Stimulated activated effector memory CD8-positive, alpha-beta T cell treated with anti-CD3 and anti-CD28 coated beads, Interleukin-12 subunit alpha, Interleukin-12 subunit beta, amount 100 ng/mL, for 72 hours (primary cell): ENCODE results near the gene SYNGR3.
"Not testable (repeated sequence)": the region's sequence is repeated elsewhere in the genome, so short reads cannot be mapped to it uniquely, and the experiment has no call there.

Experiments used
- ATAC-seq: fragments of 150-1000 bp; cut with Tn5 transposase; 2 replicates; pipeline ENCODE4 v1.10.0; 2021
- DNase-seq, 2 donors: peaks; one replicate each; pipeline ENCODE4 v3.0.0; 2021 to 2022; ENCODE audit warnings: low spot score in 2 of 2
- H3K27ac Mint-ChIP-seq: one replicate; pipeline ENCODE4 v1.8.0; 2022; ENCODE audit warnings: mild to moderate bottlenecking, mixed read lengths
- H3K36me3 Mint-ChIP-seq: one replicate; pipeline ENCODE4 v1.8.0; 2022; ENCODE audit warnings: mild to moderate bottlenecking, mixed read lengths
- H3K4me1 Mint-ChIP-seq: one replicate; pipeline ENCODE4 v1.8.0; 2022; ENCODE audit warnings: mixed read lengths
- H3K4me3 Mint-ChIP-seq: one replicate; pipeline ENCODE4 v1.8.0; 2022; ENCODE audit warnings: mild to moderate bottlenecking, mixed read lengths
- H3K9me3 Mint-ChIP-seq: one replicate; pipeline ENCODE4 v1.8.0; 2022; ENCODE audit warnings: mixed read lengths

The SYNGR3 gene

GRCh38 chr16:2005646-2006045, 15.9 kb downstream of the SYNGR3 start:
- H3K27ac Mint-ChIP-seq = peak overlapping the region; percentile 93
- H3K4me1 Mint-ChIP-seq = peaks cover 50% of the 10 kb centered on the region
- H3K9me3 Mint-ChIP-seq = no peaks in the 10 kb centered on the region
- DNase-seq (no peak), ATAC-seq (no peak)
- peak overlapping the region; percentile 87 for H3K4me3 Mint-ChIP-seq
- H3K36me3 Mint-ChIP-seq = peaks cover 61% of the 10 kb centered on the region

- Mint-ChIP-seq H3K27ac (peak overlapping the region; percentile 93), H3K36me3 (peaks cover 54% of the 10 kb centered on the region), H3K9me3 (no peaks in the 10 kb centered on the region), H3K4me3 (peak overlapping the region; percentile 87), H3K4me1 (peaks cover 50% of the 10 kb centered on the region)
- DNase-seq = no peak
- ATAC-seq = no peak
These were observed 16.5 kb downstream of the SYNGR3 start for GRCh38 chr16:2006317-2006716.

- ATAC-seq = no peak
- peak overlapping the region; percentile 87 for H3K4me3 Mint-ChIP-seq
- H3K36me3 Mint-ChIP-seq = peaks cover 48% of the 10 kb centered on the region
- peak overlapping the region; percentile 93 for H3K27ac Mint-ChIP-seq
- H3K9me3 Mint-ChIP-seq = no peaks in the 10 kb centered on the region
- DNase-seq = no peak
- peaks cover 50% of the 10 kb centered on the region for H3K4me1 Mint-ChIP-seq
These were observed 17.5 kb downstream of the SYNGR3 start for GRCh38 chr16:2007081-2007836.

GRCh38 chr16:2008009-2008526, 18.3 kb downstream of the SYNGR3 start:
- Mint-ChIP-seq H3K4me1 (peaks cover 50% of the 10 kb centered on the region), H3K36me3 (peaks cover 39% of the 10 kb centered on the region), H3K27ac (peak overlapping the region; percentile 93), H3K4me3 (peak overlapping the region; percentile 87), H3K9me3 (no peaks in the 10 kb centered on the region)
- no peak for ATAC-seq
- no peak for DNase-seq

GRCh38 chr16:2008631-2009163, 18.9 kb downstream of the SYNGR3 start:
- H3K4me3 Mint-ChIP-seq = peak overlapping the region; percentile 87
- H3K27ac Mint-ChIP-seq = peak overlapping the region; percentile 93
- no peaks in the 10 kb centered on the region for H3K9me3 Mint-ChIP-seq
- ATAC-seq = peak; percentile 3
- DNase-seq = no peak
- H3K36me3 Mint-ChIP-seq = peaks cover 33% of the 10 kb centered on the region
- H3K4me1 Mint-ChIP-seq = peaks cover 50% of the 10 kb centered on the region

GRCh38 chr16:2009164-2009711, 19.5 kb downstream of the SYNGR3 start:
- Mint-ChIP-seq H3K4me3 (peak overlapping the region; percentile 87), H3K4me1 (peaks cover 46% of the 10 kb centered on the region), H3K9me3 (no peaks in the 10 kb centered on the region), H3K36me3 (peaks cover 33% of the 10 kb centered on the region), H3K27ac (peak overlapping the region; percentile 93)
- ATAC-seq (peak; percentile 58), DNase-seq (no peak)

- Mint-ChIP-seq H3K4me1 (peaks cover 39% of the 10 kb centered on the region), H3K9me3 (no peaks in the 10 kb centered on the region), H3K27ac (peak within 1 kb of the TSS; percentile 93), H3K4me3 (peak within 1 kb of the TSS; percentile 87), H3K36me3 (peaks cover 31% of the 10 kb centered on the region)
- ATAC-seq = peak; percentile 97
- peak; percentile 72 to 83 for DNase-seq
These were observed 20.2 kb downstream of the SYNGR3 start, which contains the start of gene ZNF598 for GRCh38 chr16:2009791-2010510. Gene ZNF598 (minus strand): TSS chr16:2009821.

GRCh38 chr16:2011726-2012125, 22.0 kb downstream of the SYNGR3 start:
- not testable (repeated sequence) for H3K27ac Mint-ChIP-seq, H3K4me3 Mint-ChIP-seq, H3K9me3 Mint-ChIP-seq, DNase-seq, ATAC-seq
- H3K36me3 Mint-ChIP-seq = peaks cover 27% of the 10 kb centered on the region
- H3K4me1 Mint-ChIP-seq = peaks cover 23% of the 10 kb centered on the region

GRCh38 chr16:2013527-2013926, 23.8 kb downstream of the SYNGR3 start:
- Mint-ChIP-seq H3K36me3 (peaks cover 11% of the 10 kb centered on the region), H3K4me1 (peaks cover 5% of the 10 kb centered on the region), H3K27ac (no peak overlapping the region), H3K9me3 (no peaks in the 10 kb centered on the region), H3K4me3 (no peak overlapping the region)
- ATAC-seq (no peak), DNase-seq (no peak)

- no peak for DNase-seq
- Mint-ChIP-seq H3K36me3 (peaks cover 1% of the 10 kb centered on the region), H3K27ac (no peak overlapping the region), H3K4me1 (no peaks in the 10 kb centered on the region), H3K4me3 (no peak overlapping the region), H3K9me3 (no peaks in the 10 kb centered on the region)
- ATAC-seq = no peak
These were observed 25.6 kb downstream of the SYNGR3 start for GRCh38 chr16:2015117-2015946.

GRCh38 chr16:2015947-2016208, 26.1 kb downstream of the SYNGR3 start:
- DNase-seq (no peak), ATAC-seq (no peak)
- Mint-ChIP-seq H3K4me1 (peaks cover 5% of the 10 kb centered on the region), H3K27ac (no peak overlapping the region), H3K9me3 (no peaks in the 10 kb centered on the region), H3K4me3 (no peak overlapping the region), H3K36me3 (no peaks in the 10 kb centered on the region)

- no peak overlapping the region for H3K27ac Mint-ChIP-seq
- peak in 1 of 2 donors; percentile 74 for DNase-seq
- peaks cover 6% of the 10 kb centered on the region for H3K4me1 Mint-ChIP-seq
- no peak overlapping the region for H3K4me3 Mint-ChIP-seq
- no peaks in the 10 kb centered on the region for H3K9me3 Mint-ChIP-seq
- ATAC-seq = peak; percentile 39
- H3K36me3 Mint-ChIP-seq = no peaks in the 10 kb centered on the region
These were observed 26.7 kb downstream of the SYNGR3 start for GRCh38 chr16:2016407-2016922.

- H3K36me3 Mint-ChIP-seq = no peaks in the 10 kb centered on the region
- DNase-seq (no peak), ATAC-seq (no peak)
- H3K4me1 Mint-ChIP-seq = peaks cover 19% of the 10 kb centered on the region
- peak within 1 kb of the TSS; percentile 33 for H3K4me3 Mint-ChIP-seq
- no peak within 1 kb of the TSS for H3K27ac Mint-ChIP-seq
- no peaks in the 10 kb centered on the region for H3K9me3 Mint-ChIP-seq
These were observed 29.7 kb downstream of the SYNGR3 start, which contains the start of gene NPW for GRCh38 chr16:2019518-2019920. Gene NPW (plus strand): TSS chr16:2019785.

- no peak for DNase-seq
- Mint-ChIP-seq H3K4me3 (peak overlapping the region; percentile 33), H3K36me3 (no peaks in the 10 kb centered on the region), H3K4me1 (peaks cover 19% of the 10 kb centered on the region), H3K27ac (no peak overlapping the region), H3K9me3 (no peaks in the 10 kb centered on the region)
- no peak for ATAC-seq
These were observed 30.4 kb downstream of the SYNGR3 start for GRCh38 chr16:2019921-2020831.
